HFFc6 (cell line): ENCODE results near the gene MUC5B. TPM values are rescaled to one million over a fixed set of nuclear protein-coding genes. Genes with fewer than 3 reads are reported as not detected.

ENCODE experiments used
- DNase-seq: peaks from one replicate; pipeline ENCODE4 v3.0.0-alpha.2; 2018
- H3K27ac Mint-ChIP-seq: 2 replicates; pipeline ENCODE4 v1.8.0; 2020; ENCODE audit warnings: mild to moderate bottlenecking, mixed read lengths
- H3K27me3 Mint-ChIP-seq: 2 replicates; pipeline ENCODE4 v1.8.0; 2021; ENCODE audit warnings: mild to moderate bottlenecking, moderate library complexity, mixed read lengths; ENCODE audit not compliant: insufficient read depth
- H3K36me3 Mint-ChIP-seq: 2 replicates; pipeline ENCODE4 v1.8.0; 2021; ENCODE audit warnings: low read depth, mixed read lengths
- H3K4me1 Mint-ChIP-seq: 2 replicates; pipeline ENCODE4 v1.8.0; 2020; ENCODE audit warnings: low read depth, mixed read lengths
- H3K4me3 Mint-ChIP-seq: 2 replicates; pipeline ENCODE4 v1.8.0; 2020; ENCODE audit warnings: mild to moderate bottlenecking, moderate library complexity, mixed read lengths
- H3K9me3 Mint-ChIP-seq: 2 replicates; pipeline ENCODE4 v1.8.0; 2020; ENCODE audit warnings: mild to moderate bottlenecking, mixed read lengths
- total RNA-seq, 6 experiments: library from RNA; stranded (reverse); fragmentation: NEBNext Ultra II Directional; extraction: Animal tissue kit (Norgen Biotek cat#: 25700); gene quantifications; 2 replicates in 1 of 6; 3 replicates in 5 of 6; pipeline ENCODE4 v1.2.3, GENCODE V29; 2021
- TF ChIP-seq, protein P1 (sequence below): fragments of 200-600 bp; sonication (generic); IDR thresholded peaks from 2 replicates; pipeline ENCODE4 v1.5.0; 2021; ENCODE audit warnings: antibody characterized with exemption, mild to moderate bottlenecking

Gene MUC5B
- total RNA-seq, 6 experiments from 2014 or later, result not detected

DNA sequence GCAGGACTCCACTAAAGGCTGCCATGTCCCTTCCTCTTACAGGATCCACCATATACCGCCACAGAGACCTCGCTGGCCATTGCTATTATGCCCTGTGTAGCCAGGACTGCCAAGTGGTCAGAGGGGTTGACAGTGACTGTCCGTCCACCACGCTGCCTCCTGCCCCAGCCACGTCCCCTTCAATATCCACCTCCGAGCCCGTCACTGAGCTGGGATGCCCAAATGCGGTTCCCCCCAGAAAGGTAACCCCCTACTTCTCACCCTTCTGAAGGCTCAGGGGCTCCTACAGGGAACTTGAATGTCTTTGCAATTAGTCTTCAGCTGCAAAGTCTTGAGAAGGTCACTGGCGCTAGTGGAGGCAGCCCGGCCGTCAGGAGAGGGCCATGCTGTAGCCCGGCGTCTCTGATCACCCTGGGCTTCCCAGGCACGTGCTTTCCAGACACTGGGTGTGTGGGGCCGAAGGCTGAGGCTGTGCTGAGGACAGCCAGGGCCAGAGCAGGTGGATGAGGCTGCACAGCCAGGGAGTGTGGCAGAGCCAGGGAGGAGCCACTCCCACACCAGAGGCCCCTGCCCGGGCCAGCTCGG is 30.0 kb upstream of the MUC5B start:
- TF ChIP-seq, protein P1, sequence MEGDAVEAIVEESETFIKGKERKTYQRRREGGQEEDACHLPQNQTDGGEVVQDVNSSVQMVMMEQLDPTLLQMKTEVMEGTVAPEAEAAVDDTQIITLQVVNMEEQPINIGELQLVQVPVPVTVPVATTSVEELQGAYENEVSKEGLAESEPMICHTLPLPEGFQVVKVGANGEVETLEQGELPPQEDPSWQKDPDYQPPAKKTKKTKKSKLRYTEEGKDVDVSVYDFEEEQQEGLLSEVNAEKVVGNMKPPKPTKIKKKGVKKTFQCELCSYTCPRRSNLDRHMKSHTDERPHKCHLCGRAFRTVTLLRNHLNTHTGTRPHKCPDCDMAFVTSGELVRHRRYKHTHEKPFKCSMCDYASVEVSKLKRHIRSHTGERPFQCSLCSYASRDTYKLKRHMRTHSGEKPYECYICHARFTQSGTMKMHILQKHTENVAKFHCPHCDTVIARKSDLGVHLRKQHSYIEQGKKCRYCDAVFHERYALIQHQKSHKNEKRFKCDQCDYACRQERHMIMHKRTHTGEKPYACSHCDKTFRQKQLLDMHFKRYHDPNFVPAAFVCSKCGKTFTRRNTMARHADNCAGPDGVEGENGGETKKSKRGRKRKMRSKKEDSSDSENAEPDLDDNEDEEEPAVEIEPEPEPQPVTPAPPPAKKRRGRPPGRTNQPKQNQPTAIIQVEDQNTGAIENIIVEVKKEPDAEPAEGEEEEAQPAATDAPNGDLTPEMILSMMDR, result no peak
- Mint-ChIP-seq H3K4me1 (no peaks in the 10 kb centered on the region), H3K4me3 (no peak overlapping the region), H3K27me3 (no peaks in the 10 kb centered on the region), H3K9me3 (peaks cover 10% of the 10 kb centered on the region), H3K27ac (no peak overlapping the region), H3K36me3 (no peaks in the 10 kb centered on the region)
- no peak for DNase-seq

DNA sequence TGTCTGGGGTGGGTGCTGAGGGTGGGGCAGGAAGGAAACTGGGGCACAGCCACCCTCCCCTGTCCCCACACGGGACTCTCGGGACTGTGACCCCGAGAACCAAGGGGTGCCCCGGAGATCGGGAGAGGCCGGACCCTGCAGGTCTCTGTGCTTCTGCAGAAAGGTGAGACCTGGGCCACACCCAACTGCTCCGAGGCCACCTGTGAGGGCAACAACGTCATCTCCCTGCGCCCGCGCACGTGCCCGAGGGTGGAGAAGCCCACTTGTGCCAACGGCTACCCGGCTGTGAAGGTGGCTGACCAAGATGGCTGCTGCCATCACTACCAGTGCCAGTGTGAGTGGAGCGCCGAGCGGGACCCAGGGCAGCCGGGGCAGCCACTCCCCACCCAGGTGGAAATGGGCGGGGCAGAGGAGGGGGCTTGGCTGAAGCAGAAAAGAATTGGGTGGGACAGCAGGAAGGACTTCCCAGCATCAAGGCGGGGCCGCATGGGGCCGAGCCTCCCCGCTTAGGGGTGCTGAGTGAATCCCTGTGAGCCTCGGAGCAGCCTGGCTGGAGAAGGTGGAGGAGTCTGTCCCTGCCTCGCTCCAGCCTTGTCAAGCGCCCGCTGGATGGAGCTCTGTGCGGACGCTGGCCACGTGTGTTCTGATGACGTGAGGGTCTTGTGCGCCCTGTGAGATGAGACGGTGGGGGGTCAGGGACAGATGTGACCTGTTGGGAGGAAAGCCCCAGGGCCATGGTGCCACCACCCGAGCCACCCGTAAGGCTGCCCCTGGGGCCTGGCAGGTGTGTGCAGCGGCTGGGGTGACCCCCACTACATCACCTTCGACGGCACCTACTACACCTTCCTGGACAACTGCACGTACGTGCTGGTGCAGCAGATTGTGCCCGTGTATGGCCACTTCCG is 29.3 kb upstream of the MUC5B start:
- no peak overlapping the region for H3K4me3 Mint-ChIP-seq
- peaks cover 10% of the 10 kb centered on the region for H3K9me3 Mint-ChIP-seq
- no peaks in the 10 kb centered on the region for H3K36me3 Mint-ChIP-seq
- H3K4me1 Mint-ChIP-seq, result no peaks in the 10 kb centered on the region
- H3K27ac Mint-ChIP-seq, result no peak overlapping the region
- H3K27me3 Mint-ChIP-seq, result no peaks in the 10 kb centered on the region
- TF ChIP-seq, protein P1, result no peak
- DNase-seq, result no peak

DNA sequence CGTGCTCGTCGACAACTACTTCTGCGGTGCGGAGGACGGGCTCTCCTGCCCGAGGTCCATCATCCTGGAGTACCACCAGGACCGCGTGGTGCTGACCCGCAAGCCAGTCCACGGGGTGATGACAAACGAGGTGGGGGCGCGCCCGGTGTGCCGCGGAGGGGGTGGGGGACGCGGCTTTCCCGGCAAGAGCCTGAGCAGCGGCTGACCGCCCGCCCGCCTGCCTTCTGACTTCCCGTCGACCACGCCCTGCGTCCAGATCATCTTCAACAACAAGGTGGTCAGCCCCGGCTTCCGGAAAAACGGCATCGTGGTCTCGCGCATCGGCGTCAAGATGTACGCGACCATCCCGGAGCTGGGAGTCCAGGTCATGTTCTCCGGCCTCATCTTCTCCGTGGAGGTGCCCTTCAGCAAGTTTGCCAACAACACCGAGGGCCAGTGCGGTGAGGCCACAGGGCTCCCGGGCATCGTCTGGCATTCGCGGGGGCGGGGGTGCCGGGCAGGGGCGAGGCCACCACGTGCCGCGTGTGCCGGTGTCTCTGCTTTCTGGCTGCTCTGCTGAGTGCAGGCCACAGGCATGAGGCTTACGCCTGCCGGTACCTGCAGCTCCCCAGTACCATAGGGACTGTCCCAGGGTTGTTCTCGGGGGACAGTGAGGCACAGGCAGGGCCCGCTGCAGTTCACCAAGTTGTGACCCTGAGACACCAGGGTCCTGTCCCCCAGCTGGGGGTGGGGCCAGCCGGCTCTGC is 28.5 kb upstream of the MUC5B start:
- Mint-ChIP-seq H3K27ac (no peak overlapping the region), H3K36me3 (no peaks in the 10 kb centered on the region), H3K27me3 (peaks cover 2% of the 10 kb centered on the region; the same call in 1 of the 2 replicates), H3K4me3 (no peak overlapping the region), H3K4me1 (no peaks in the 10 kb centered on the region), H3K9me3 (peaks cover 10% of the 10 kb centered on the region)
- no peak for DNase-seq
- TF ChIP-seq, protein P1, result no peak

DNA sequence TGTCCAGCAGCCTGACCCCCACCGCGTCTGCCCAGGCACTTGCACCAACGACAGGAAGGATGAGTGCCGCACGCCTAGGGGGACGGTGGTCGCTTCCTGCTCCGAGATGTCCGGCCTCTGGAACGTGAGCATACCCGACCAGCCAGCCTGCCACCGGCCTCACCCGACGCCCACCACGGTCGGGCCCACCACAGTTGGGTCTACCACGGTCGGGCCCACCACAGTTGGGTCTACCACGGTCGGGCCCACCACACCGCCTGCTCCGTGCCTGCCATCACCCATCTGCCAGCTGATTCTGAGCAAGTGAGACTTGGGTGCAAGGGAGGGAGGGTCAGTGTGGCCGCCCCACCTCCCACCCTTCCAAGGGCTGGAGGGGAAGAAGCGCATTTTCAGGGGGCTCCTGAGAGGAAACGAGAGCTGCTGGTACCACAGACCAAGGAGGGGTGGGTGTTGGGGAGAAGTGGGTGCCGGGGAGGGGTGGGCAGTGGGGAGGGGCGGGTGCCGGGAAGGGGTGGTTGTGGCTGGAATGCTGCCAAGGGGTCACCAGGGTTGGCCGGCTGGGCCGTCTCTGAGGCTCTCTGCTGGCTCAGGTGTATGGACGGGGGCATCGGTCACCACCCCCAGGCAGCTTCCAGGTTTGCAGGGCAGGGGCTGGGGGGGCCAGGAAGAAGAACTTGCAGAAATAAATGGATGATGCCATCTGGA is 27.7 kb upstream of the MUC5B start:
- DNase-seq, result no peak
- no peaks in the 10 kb centered on the region for H3K36me3 Mint-ChIP-seq
- H3K27ac Mint-ChIP-seq, result no peak overlapping the region
- peaks cover 10% of the 10 kb centered on the region for H3K9me3 Mint-ChIP-seq
- peaks cover 7% of the 10 kb centered on the region for H3K27me3 Mint-ChIP-seq
- H3K4me1 Mint-ChIP-seq, result no peaks in the 10 kb centered on the region
- TF ChIP-seq, protein P1, result no peak
- H3K4me3 Mint-ChIP-seq, result no peak overlapping the region
